ENCODE results near the gene OR1F1.

DNA sequence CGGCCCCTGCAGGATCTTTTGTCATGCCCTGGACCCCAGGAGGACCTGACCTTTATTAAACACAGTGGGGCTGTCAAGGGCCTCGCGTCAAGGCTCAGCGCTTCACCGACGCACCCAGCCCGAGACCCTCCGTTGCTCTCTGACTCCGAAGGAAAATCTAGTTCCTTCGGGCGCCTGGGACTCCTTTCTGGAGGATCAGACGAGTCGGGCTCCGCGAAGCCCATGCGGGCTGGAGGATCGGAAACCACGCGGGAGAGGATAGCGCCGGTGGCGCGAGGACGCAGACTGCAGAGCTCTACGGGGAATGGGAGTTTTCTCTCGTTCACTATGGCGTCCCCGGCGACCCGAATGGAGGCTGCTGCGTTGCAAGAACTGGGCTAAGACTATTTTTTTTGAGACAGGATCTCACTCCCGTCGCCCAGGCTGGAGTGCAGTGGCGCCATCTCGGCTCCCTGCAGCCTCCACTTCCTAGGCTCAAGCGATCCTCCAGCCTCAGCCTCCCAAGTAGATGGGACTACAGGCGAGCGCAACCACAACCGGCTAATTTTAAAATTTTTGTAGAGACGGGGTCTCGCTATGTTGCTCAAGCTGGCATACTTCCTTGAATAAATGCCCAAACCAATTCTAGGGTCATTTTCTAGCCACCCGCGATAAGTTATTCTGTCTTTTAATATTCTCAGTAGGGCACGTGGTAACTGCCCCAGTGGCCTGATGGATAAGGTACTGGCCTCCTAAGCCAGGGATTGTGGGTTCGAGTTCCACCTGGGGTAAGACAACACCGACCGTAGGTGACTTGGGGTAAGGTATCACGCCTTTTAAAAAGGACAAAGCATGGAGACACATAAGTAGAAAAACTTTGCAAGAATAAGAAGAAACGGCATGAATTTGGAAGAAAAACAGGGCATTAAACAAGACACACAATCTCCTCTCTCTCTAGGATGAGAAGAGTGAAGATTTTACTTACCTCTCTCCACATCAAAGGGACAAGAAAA is 5.5 kb downstream of the OR1F1 start:
- TF ChIP-seq CTCF (IDR thresholded peaks at IDR 0.05) (no peak), POLR2A (IDR thresholded peaks at IDR 0.05) (no peak)

Data from uterus (tissue), 2 donors.